Stimulated activated CD4-positive, alpha-beta T cell treated with anti-CD3 and anti-CD28 coated beads, Interleukin-12 subunit alpha, Interleukin-12 subunit beta, amount 100 ng/mL, for 48 hours (primary cell): Measurements from ENCODE around the gene CFAP97D2.
"Not testable (repeated sequence)": the region's sequence is repeated elsewhere in the genome, so short reads cannot be mapped to it uniquely, and the experiment has no call there.

Experiments used
- DNase-seq, 3 donors: peaks; one replicate each; pipeline ENCODE4 v3.0.0-alpha.2; 2020; ENCODE audit warnings: low read depth in 2 of 3, low spot score in 1 of 3

The CFAP97D2 gene

GRCh38 chr13:114179087-114179658 lies at the start of gene CFAP97D2:
Gene CFAP97D2 (plus strand): TSS chr13:114179257. CDS start chr13:114179331, 74 bp downstream.
- no peak for DNase-seq

DNA sequence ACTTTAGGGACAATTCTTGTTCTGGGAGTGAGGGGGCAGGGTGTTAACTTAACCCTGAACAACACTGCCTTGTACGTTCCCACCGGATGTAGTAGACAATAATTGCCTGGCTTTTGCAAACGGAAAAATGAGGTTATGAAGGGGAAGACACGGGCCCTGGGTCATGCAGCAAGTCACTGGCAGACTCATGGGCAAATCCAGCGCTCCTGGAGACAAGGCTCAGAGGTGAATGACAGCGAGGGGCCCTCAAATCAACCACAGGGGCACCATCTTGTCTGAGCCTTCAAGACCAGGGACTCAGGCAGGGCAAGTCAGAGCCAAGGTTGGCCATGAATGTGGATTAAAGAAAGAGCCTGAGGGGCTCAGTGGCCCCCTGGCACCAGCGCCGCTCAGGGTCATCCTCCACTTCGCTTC lies 49.4 kb upstream of the CFAP97D2 start:
- DNase-seq: no peak

- DNase-seq: no peak
Measured at GRCh38 chr13:114130131-114130836, 48.8 kb upstream of the CFAP97D2 start.

- DNase-seq: peak in 2 of 3 donors; percentile 45 to 50
Measured at GRCh38 chr13:114130837-114131582, 48.0 kb upstream of the CFAP97D2 start.

GRCh38 chr13:114131583-114132418 lies 47.3 kb upstream of the CFAP97D2 start:
- DNase-seq: no peak

DNA sequence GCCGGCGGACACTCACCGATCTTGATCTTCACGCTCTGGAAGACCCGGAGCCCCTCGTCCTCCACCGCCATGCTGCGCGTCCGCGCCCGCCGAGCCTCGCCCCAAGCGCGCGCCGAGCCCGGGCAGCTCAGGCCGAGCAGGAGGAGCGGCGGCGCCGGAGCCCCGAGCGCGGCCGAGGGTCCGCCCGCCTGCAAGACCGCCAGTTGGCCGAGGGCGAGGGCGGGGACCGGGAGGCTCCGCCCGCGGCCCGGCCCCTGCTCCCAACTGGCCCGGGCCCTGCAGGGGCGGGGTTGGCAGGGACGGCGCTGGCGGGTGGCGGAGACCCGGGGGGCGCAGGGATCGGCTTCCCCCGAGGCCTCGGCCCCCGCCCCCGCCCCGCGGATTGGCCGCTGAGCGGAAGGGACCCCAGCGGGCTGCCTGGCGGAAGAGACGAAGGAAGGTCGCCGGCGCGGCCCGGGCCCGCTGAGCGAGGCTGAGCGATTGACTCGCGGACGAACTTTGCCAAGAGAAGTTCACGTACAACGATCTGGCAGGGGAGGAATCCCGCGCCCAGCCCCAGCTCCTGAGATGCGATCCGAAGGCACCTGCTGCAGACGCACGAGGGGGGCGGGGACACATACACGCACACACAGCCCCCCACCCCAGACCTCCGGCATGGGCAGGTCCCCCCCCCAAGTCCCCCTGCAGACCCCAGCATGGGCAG lies 46.5 kb upstream of the CFAP97D2 start, which contains the start of gene RASA3:
RASA3 (minus strand) TSS at position 205 of the 703 bp plus-strand sequence; CDS start at position 71, 134 bp downstream.
- peak in 1 of 3 donors; percentile 48 for DNase-seq

GRCh38 chr13:114133126-114133525 lies 45.9 kb upstream of the CFAP97D2 start:
- not testable (repeated sequence) for DNase-seq

GRCh38 chr13:114133552-114133951 lies 45.5 kb upstream of the CFAP97D2 start:
- not testable (repeated sequence) for DNase-seq

DNA sequence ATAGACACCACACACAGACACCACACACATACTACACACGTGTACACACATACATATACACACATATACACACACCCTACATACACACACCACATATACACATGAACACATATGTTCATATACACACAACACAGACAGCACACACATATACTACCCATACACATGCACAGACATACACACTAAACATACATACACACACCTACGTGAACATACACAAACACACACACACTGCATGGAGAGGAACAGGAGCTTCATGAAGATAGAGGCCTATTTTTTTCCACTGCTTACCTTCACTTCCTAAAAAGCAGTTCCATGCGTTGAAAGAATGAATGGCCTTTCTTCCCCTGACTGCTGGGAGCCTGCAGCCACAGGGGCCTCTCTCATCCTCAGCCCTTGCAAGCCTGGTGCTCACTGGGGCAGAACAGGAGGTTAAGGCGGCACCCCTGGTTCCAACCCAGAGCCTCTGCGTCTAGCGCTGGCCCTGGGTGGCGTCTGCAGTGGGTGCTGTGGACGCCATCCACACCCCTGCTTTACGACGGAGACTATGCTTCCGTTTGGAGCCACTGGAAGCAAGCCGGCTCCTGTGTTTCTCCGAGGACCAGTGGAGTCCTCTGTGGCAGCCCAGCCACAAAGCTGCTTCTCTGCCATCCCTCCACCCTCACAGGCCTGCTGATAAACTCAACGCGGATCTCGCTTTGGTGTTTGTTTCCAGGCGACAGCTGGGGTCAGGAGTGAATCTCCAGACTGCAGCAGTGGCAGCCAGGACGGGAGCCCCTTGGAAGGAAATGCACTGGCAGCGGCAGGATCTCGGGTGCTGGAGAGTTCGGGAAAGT lies 44.7 kb upstream of the CFAP97D2 start:
- no peak for DNase-seq

DNA sequence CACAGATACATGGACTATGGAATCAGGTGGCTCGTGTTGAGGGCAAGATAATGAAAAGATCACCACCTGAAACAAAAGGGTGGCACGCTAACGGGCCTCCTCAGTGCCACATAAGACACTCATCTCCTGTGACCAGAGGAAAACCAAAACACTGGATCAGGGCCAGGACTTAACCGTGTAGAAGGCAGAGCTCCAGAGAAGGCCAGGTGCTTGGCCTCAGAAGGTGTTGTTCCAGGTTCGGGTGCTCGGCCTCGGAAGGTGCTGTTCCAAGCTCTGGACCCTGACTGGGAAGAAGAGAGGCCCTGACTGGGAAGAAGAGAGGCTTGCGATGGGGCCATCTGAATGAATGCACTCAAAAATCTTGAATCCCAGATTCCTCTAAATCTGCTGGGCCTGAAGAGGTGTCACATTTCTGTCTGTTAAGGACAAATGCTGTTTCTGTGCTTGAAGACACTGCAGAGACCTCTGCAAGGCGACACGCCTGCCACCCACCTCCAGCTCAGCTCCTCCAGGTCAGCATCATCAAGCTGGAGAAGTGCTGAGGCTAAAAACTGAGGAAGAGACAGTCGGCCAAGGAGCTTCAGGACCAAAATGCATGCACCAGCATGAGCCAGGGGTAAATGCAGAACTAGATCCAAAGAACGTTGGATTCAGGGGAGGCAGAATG lies 44.0 kb upstream of the CFAP97D2 start:
- DNase-seq: no peak

- DNase-seq: no peak
Measured at GRCh38 chr13:114135731-114136171, 43.3 kb upstream of the CFAP97D2 start.

DNA sequence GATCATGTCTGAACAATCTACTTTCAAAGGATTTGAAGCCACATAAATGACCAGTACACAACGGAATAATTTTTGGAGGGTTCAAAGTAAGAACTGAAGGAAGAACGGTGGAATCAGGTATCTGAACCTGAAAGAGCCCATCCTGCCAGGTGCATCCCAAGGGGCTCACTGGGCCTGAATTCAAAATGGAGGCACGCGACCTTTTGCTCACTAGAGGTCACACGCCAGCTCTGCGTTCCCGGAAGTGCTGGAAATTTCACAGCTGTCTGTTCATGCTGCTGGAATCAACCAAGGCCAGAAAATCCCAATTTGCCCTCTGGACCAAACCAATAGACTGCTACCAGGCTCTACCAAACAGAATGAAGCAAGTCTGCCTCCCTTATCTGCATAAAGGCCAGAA lies 42.5 kb upstream of the CFAP97D2 start:
- no peak for DNase-seq

GRCh38 chr13:114140131-114140905 lies 38.7 kb upstream of the CFAP97D2 start:
- no peak for DNase-seq

DNA sequence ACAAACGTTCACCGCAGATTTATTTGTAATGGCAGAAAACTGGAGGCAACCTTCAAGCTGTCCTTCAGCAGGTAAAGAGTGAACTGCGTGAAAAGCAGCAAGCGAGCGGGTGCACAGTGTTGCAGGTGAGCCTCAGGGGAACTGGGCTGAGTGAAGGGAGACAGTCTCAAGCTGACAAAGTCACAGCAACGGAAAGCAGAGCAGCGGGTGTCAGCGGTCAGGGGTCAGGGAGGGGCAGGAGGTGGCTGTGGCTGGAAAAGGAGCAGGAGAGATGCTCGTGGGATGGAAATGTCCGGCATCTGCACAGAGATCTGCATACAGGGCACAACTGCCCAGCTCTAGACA lies 38.2 kb upstream of the CFAP97D2 start:
- DNase-seq: no peak

- no peak for DNase-seq
Measured at GRCh38 chr13:114141261-114141996, 37.6 kb upstream of the CFAP97D2 start.

GRCh38 chr13:114142137-114142550 lies 36.9 kb upstream of the CFAP97D2 start:
- no peak for DNase-seq

DNA sequence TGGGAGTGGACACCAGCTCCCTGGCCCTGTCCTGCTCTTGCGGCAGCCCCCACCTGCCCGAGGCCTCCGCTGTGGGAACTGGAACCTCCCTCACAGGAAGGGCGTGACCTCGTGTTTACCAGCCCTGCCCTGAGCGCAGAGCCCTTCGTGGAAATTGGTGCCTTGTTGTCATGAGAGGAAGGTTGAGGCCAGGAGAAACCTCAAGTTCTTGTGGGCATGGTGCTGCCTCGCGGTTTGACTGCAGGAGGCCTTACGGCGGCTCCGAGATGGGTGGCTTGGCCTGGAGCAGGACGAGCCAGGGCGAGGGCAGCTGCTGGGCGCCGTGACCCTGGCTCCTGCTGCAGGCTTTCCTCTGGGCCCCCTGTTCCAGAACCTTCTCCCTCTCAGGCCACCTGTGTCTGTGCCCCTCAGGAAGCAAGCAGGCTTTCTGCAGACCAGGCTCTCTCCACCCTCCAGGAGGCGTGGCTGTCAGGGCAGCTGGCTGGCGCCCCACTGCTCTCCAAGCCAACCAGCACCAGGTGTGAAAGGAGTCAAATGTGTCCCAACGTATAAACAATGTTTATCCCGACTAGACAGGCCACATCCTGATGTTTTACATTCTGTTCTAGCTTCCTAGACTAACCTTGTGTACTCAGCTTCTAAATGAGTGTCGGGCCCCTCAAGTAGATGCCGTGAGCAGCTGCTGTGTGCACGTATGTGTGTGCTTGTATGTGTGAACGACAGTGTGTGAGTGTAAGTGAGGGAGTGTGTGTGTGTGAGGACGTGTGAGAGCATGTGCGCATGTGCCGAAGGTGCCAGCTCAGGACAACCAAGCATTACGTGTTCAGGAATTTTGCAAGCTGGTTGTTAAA lies 36.2 kb upstream of the CFAP97D2 start:
- DNase-seq: peak in 2 of 3 donors; percentile 37
